H1 (cell line): ENCODE data around the gene SUMF2. TPM values are rescaled to one million over a fixed set of nuclear protein-coding genes. Genes with fewer than 3 reads are reported as not detected.

Source experiments
- CTCF ChIA-PET: fragments of 300-600 bp; sonication (Branson Sonifier 250); formaldehyde crosslinking; loops from one replicate; lab custom pipeline; 2021; ENCODE audit not compliant: partially characterized antibody; lab: Charles Lee
- POLR2A ChIA-PET: fragments of 300-600 bp; sonication (Branson Sonifier 250); formaldehyde crosslinking; loops from one replicate; lab custom pipeline; 2021; ENCODE audit warnings: inconsistent platforms; ENCODE audit not compliant: partially characterized antibody; lab: Charles Lee
- DNase-seq, 2 experiments: peaks; one replicate each; pipeline versions ENCODE4 v3.0.0 to v3.0.0-alpha.2; 2010 to 2022; ENCODE audit warnings: low spot score in 2 of 2, low read depth in 1 of 2, mixed read lengths in 1 of 2
- FAIRE-seq: peaks from 2 replicates; lab custom pipeline; 2011; peaks lifted over from hg19 to GRCh38; lab: Jason Lieb, UNC
- H2AFZ ChIP-seq: 2 replicates; pipeline ENCODE4 v1.8.1; 2012; ENCODE audit warnings: low read length, inconsistent platforms
- H2AK5ac ChIP-seq: 2 replicates; pipeline ENCODE4 v1.6.1; 2013; ENCODE audit warnings: low read depth, low read length
- H2BK120ac ChIP-seq: replicated peaks from 2 replicates; pipeline ENCODE3; 2013; ENCODE audit warnings: low read depth, low read length, inconsistent platforms
- H2BK12ac ChIP-seq: 2 replicates; pipeline ENCODE4 v1.6.1; 2013; ENCODE audit warnings: low read depth, low read length
- H2BK15ac ChIP-seq: 2 replicates; pipeline ENCODE4 v1.6.1; 2013; ENCODE audit warnings: low read length
- H2BK20ac ChIP-seq: 2 replicates; pipeline ENCODE4 v1.6.1; 2013; ENCODE audit warnings: low read length
- H2BK5ac ChIP-seq: 2 replicates; pipeline ENCODE4 v1.6.1; 2013; ENCODE audit warnings: low read depth, low read length
- H3K14ac ChIP-seq: 2 replicates; pipeline ENCODE4 v1.6.1; 2013; ENCODE audit warnings: inconsistent platforms; ENCODE audit not compliant: insufficient read length
- H3K18ac ChIP-seq: 2 replicates; pipeline ENCODE4 v1.6.1; 2013; ENCODE audit warnings: low read length; ENCODE audit errors: extremely low read depth
- H3K23ac ChIP-seq: 2 replicates; pipeline ENCODE4 v1.6.1; 2013; ENCODE audit warnings: inconsistent platforms; ENCODE audit not compliant: insufficient read length
- H3K23me2 ChIP-seq: 2 replicates; pipeline ENCODE4 v1.6.1; 2013; ENCODE audit warnings: low read depth, low read length
- H3K27ac ChIP-seq: 2 replicates; pipeline ENCODE4 v1.6.1; 2011; ENCODE audit warnings: low read depth, low read length, inconsistent platforms
- H3K27me3 ChIP-seq, 4 experiments: replicated peaks in 1 of 4; 1 replicate in 1 of 4; 2 replicates in 3 of 4; pipeline versions ENCODE4 v1.6.1 to v1.8.1; 2011 to 2013; ENCODE audit warnings: low read length in 3 of 4, mild to moderate bottlenecking in 3 of 4, inconsistent platforms in 2 of 4, mixed read lengths in 2 of 4, moderate library complexity in 1 of 4; ENCODE audit not compliant: control insufficient read depth in 3 of 4, insufficient read depth in 3 of 4; ENCODE audit errors: extremely low read depth in 1 of 4
- H3K36me3 ChIP-seq, 4 experiments: 2 replicates each; pipeline versions ENCODE4 v1.6.1 to v1.8.1; 2011 to 2013; ENCODE audit warnings: mild to moderate bottlenecking in 4 of 4, low read length in 3 of 4, moderate library complexity in 2 of 4, control low read depth in 1 of 4, inconsistent platforms in 1 of 4; ENCODE audit not compliant: insufficient read depth in 4 of 4, control insufficient read depth in 2 of 4
- H3K4ac ChIP-seq: replicated peaks from 2 replicates; pipeline ENCODE3; 2013; ENCODE audit warnings: low read length, low read depth, mixed read lengths, inconsistent platforms; ENCODE audit not compliant: insufficient read length
- H3K4me1 ChIP-seq, 4 experiments: replicated peaks in 1 of 4; 1 replicate in 1 of 4; 2 replicates in 3 of 4; pipeline versions ENCODE4 v1.6.1 to v1.8.1; 2011 to 2013; ENCODE audit warnings: low read length in 3 of 4, inconsistent platforms in 2 of 4, mixed read lengths in 1 of 4; ENCODE audit not compliant: insufficient read depth in 4 of 4, control insufficient read depth in 3 of 4
- H3K4me2 ChIP-seq, 2 experiments: 2 replicates each; pipeline versions ENCODE4 v1.6.1 to v1.8.1; 2011 to 2013; ENCODE audit warnings: low read depth in 2 of 2, low read length in 2 of 2, control low read depth in 1 of 2, inconsistent platforms in 1 of 2, mild to moderate bottlenecking in 1 of 2; ENCODE audit not compliant: insufficient read depth in 1 of 2
- H3K4me3 ChIP-seq, 4 experiments: fragments of 200-600, 300-600 bp in 1 of 4; sonication (generic), shearing (Covaris generic), sonication (Bioruptor Twin) in 1 of 4; 2 replicates each; pipeline versions ENCODE4 v1.5.1 to v1.8.1; 2011 to 2016; ENCODE audit warnings: low read length in 4 of 4, low read depth in 3 of 4, control low read depth in 2 of 4, inconsistent platforms in 2 of 4, mild to moderate bottlenecking in 2 of 4, mixed read lengths in 1 of 4, moderate library complexity in 1 of 4; ENCODE audit not compliant: insufficient read depth in 2 of 4; ENCODE audit errors: extremely low read depth in 1 of 4
- H3K56ac ChIP-seq: replicated peaks from 2 replicates; pipeline ENCODE3; 2013; ENCODE audit warnings: low read depth, mild to moderate bottlenecking, mixed read lengths, low read length, inconsistent platforms; ENCODE audit not compliant: insufficient read length
- H3K79me1 ChIP-seq: 2 replicates; pipeline ENCODE4 v1.6.1; 2013; ENCODE audit warnings: low read depth, low read length, control low read depth
- H3K79me2 ChIP-seq, 2 experiments: 2 replicates each; pipeline versions ENCODE4 v1.6.1 to v1.8.1; 2012 to 2013; ENCODE audit warnings: low read length in 2 of 2, mild to moderate bottlenecking in 2 of 2, inconsistent platforms in 1 of 2; ENCODE audit not compliant: insufficient read depth in 2 of 2, control insufficient read depth in 1 of 2
- H3K9ac ChIP-seq, 4 experiments: replicated peaks in 1 of 4; 1 replicate in 1 of 4; 2 replicates in 3 of 4; pipeline versions ENCODE4 v1.6.1 to v1.8.1; 2011 to 2013; ENCODE audit warnings: low read depth in 3 of 4, low read length in 3 of 4, control low read depth in 2 of 4, mild to moderate bottlenecking in 2 of 4, moderate library complexity in 2 of 4, inconsistent platforms in 1 of 4; ENCODE audit errors: extremely low read depth in 1 of 4
- H3K9me3 ChIP-seq, 2 experiments: 2 replicates each; pipeline versions ENCODE4 v1.6.1 to v1.8.1; 2012 to 2013; ENCODE audit warnings: mild to moderate bottlenecking in 2 of 2, moderate library complexity in 2 of 2, control low read depth in 1 of 2, inconsistent platforms in 1 of 2, low read depth in 1 of 2, low read length in 1 of 2, mixed read lengths in 1 of 2; ENCODE audit not compliant: insufficient read depth in 2 of 2
- H4K20me1 ChIP-seq, 2 experiments: replicated peaks in 1 of 2; 2 replicates each; pipeline versions ENCODE3 to v1.8.1; 2011 to 2013; ENCODE audit warnings: inconsistent platforms in 2 of 2, low read length in 2 of 2, mild to moderate bottlenecking in 1 of 2; ENCODE audit not compliant: insufficient read depth in 2 of 2, control insufficient read depth in 1 of 2
- H4K5ac ChIP-seq: 2 replicates; pipeline ENCODE4 v1.6.1; 2013; ENCODE audit warnings: low read length, low read depth, mixed read lengths, inconsistent platforms; ENCODE audit not compliant: insufficient read length
- H4K8ac ChIP-seq: 2 replicates; pipeline ENCODE4 v1.8.0; 2013; ENCODE audit warnings: mild to moderate bottlenecking, moderate library complexity, low read length, inconsistent platforms; ENCODE audit not compliant: insufficient read depth; ENCODE audit errors: extremely low read depth
- H4K91ac ChIP-seq: replicated peaks from 2 replicates; pipeline ENCODE3; 2013; ENCODE audit warnings: low read length, mixed read lengths, inconsistent platforms; ENCODE audit not compliant: insufficient read length
- ASH2L ChIP-seq: fragments of 200-600, 300-600 bp; sonication (generic); IDR thresholded peaks from one replicate; pipeline ENCODE4 v1.7.1; 2017; ENCODE audit warnings: low read length
- ATF3 ChIP-seq: IDR thresholded peaks from 2 replicates; pipeline ENCODE4 v1.6.1; 2011; ENCODE audit warnings: low read depth, mild to moderate bottlenecking, low read length; ENCODE audit not compliant: insufficient read depth
- BRCA1 ChIP-seq: IDR thresholded peaks from 2 replicates; pipeline ENCODE4 v1.6.1; 2012; ENCODE audit warnings: low read depth, low read length, improper control_type of control experiment
- EP300 ChIP-seq, 2 experiments: IDR thresholded peaks; 1 replicate in 1 of 2; 2 replicates in 1 of 2; pipeline ENCODE4 v1.6.1; 2011 to 2012; ENCODE audit warnings: low read depth in 2 of 2, low read length in 2 of 2, mild to moderate bottlenecking in 2 of 2, borderline replicate concordance in 1 of 2, inconsistent platforms in 1 of 2, moderate library complexity in 1 of 2
- EZH2 ChIP-seq: fragments of 200-600 bp; sonication (generic); IDR thresholded peaks from 2 replicates; pipeline ENCODE4 v1.7.1; 2012; ENCODE audit warnings: low read depth, mild to moderate bottlenecking, moderate library complexity, low read length, inconsistent platforms; ENCODE audit not compliant: severe bottlenecking
- FOSL1 ChIP-seq: IDR thresholded peaks from 2 replicates; pipeline ENCODE4 v1.6.1; 2011; ENCODE audit warnings: mild to moderate bottlenecking, low read depth, low read length, moderate library complexity; ENCODE audit not compliant: insufficient read depth
- GTF2F1 ChIP-seq: IDR thresholded peaks from 2 replicates; pipeline ENCODE4 v1.6.1; 2012; ENCODE audit warnings: low read depth, low read length, improper control_type of control experiment, borderline replicate concordance
- HDAC2 ChIP-seq, 2 experiments: fragments of 300-600 bp in 1 of 2; sonication (generic) in 1 of 2; IDR thresholded peaks; 2 replicates each; pipeline ENCODE4 v1.6.1; 2011 to 2012; ENCODE audit warnings: low read depth in 2 of 2, low read length in 2 of 2, mild to moderate bottlenecking in 2 of 2, moderate library complexity in 2 of 2, borderline replicate concordance in 1 of 2, inconsistent platforms in 1 of 2
- JUND ChIP-seq: IDR thresholded peaks from 2 replicates; pipeline ENCODE4 v1.6.1; 2011; ENCODE audit warnings: mild to moderate bottlenecking, improper control_type of control experiment, low read length
- KDM5A ChIP-seq: fragments of 200-600 bp; IDR thresholded peaks from 2 replicates; pipeline ENCODE4 v1.7.1; 2012; ENCODE audit warnings: mild to moderate bottlenecking, low read length, inconsistent platforms, mixed read lengths
- NRF1 ChIP-seq: IDR thresholded peaks from 2 replicates; pipeline ENCODE4 v1.6.1; 2011; ENCODE audit warnings: mild to moderate bottlenecking, low read depth, low read length, improper control_type of control experiment
- SAP30 ChIP-seq: fragments of 300-600 bp; sonication (generic); IDR thresholded peaks from 2 replicates; pipeline ENCODE4 v1.7.1; 2012; ENCODE audit warnings: low read length, moderate library complexity, mild to moderate bottlenecking, inconsistent platforms; ENCODE audit not compliant: insufficient read depth, insufficient replicate concordance
- SIN3A ChIP-seq, 2 experiments: IDR thresholded peaks in 1 of 2; conservative IDR thresholded peaks in 1 of 2; 2 replicates each; pipeline ENCODE4 v1.6.1; 2011 to 2012; ENCODE audit warnings: low read length in 2 of 2, improper control_type of control experiment in 1 of 2, low read depth in 1 of 2, mild to moderate bottlenecking in 1 of 2
- WGBS, 2 experiments: shearing (Covaris generic) in 1 of 2; methylation state at CpG; one replicate each; pipeline versions ENCODE4 v1.1.6 to v1.1.7; 2013 to 2015; ENCODE audit warnings: low lambda C conversion rate in 2 of 2, mixed read lengths in 2 of 2, inconsistent platforms in 1 of 2, low coverage in 1 of 2, missing lambda C conversion rate in 1 of 2; ENCODE audit not compliant: insufficient replicate concordance in 2 of 2, insufficient coverage in 1 of 2, insufficient read length in 1 of 2; ENCODE audit errors: extremely low coverage in 1 of 2, missing lambda C conversion rate in 1 of 2; 5-methylcytosine and 5-hydroxymethylcytosine counted together
- polyA plus RNA-seq, 7 experiments: library from polyadenylated mRNA; depleted of rRNA in 3 of 7; stranded (reverse) in 5 of 7; unstranded in 2 of 7; fragments of >200 nt in 5 of 7; fragments of 200-250 nt in 2 of 7; gene quantifications; 1 replicate in 5 of 7; 2 replicates in 1 of 7; 4 replicates in 1 of 7; pipeline versions ENCODE4 v1.2.1 to v1.2.3, GENCODE V29; 2011 to 2013; ENCODE audit warnings: missing spikeins in 2 of 7, mixed read lengths in 2 of 7
- total RNA-seq: library from RNA; stranded (reverse); fragmentation: NEBNext Ultra II Directional; extraction: Animal tissue kit (Norgen Biotek cat#: 25700); gene quantifications from 2 replicates; pipeline ENCODE4 v1.2.1, GENCODE V29; 2021

The SUMF2 gene
- total and polyA plus RNA-seq, 2 of the 8 experiments (the other 6 are each of a cell fraction or from before 2014, with no cell fraction given) = 39.8 to 59.2 TPM

- H2AFZ ChIP-seq = no peak overlapping the region
- TF ChIP-seq FOSL1 = no peak
- no peak for TF ChIP-seq HDAC2 (IDR thresholded peaks at IDR 0.05; ENCODE audit: borderline replicate concordance in 1 of 2, low read depth in 2 of 2, low read length in 2 of 2)
- TF ChIP-seq NRF1 = no peak
- TF ChIP-seq ATF3 = no peak
- TF ChIP-seq KDM5A = no peak
- TF ChIP-seq SAP30 = no peak
- TF ChIP-seq GTF2F1 = no peak
- TF ChIP-seq EZH2 = no peak
- no peak for TF ChIP-seq BRCA1
- TF ChIP-seq SIN3A (conservative IDR thresholded peaks at IDR 0.05 in 1 of 2, IDR thresholded peaks at IDR 0.05 in 1 of 2; ENCODE audit: low read depth in 1 of 2, low read length in 2 of 2) = no peak
- TF ChIP-seq EP300 (IDR thresholded peaks at IDR 0.05; ENCODE audit: borderline replicate concordance in 1 of 2, low read depth in 2 of 2, low read length in 2 of 2) = no peak
- no peak for TF ChIP-seq ASH2L
- TF ChIP-seq JUND = no peak
- H3K27me3 ChIP-seq = no peaks in the 10 kb centered on the region
- no peak overlapping the region for H2BK12ac ChIP-seq
- H3K14ac ChIP-seq = no peak overlapping the region
- H4K5ac ChIP-seq = no peak overlapping the region
- H3K4me2 ChIP-seq = no peak overlapping the region
- H3K18ac ChIP-seq = no peak overlapping the region
- H4K8ac ChIP-seq = no peak overlapping the region
- no peak overlapping the region for H2BK120ac ChIP-seq
- no peak for DNase-seq
- peaks cover 4 to 8% (median 6%) of the 10 kb centered on the region in 4 experiments; a peak in 7 of 8 replicates for H3K36me3 ChIP-seq
- H2BK20ac ChIP-seq = no peak overlapping the region
- H3K23ac ChIP-seq = no peak overlapping the region
- no peaks in the 10 kb centered on the region for H3K4me1 ChIP-seq
- peaks cover 5% of the 10 kb centered on the region; the same call in 1 of the 2 replicates for H3K23me2 ChIP-seq
- POLR2A ChIA-PET = no interaction called here
- FAIRE-seq = no peak
- H2BK15ac ChIP-seq = no peak overlapping the region
- 95% methylated on average over 1 of the region's 1 CpG; no CpG with 5 or more reads in 1 of the 2 experiments for WGBS, 2 experiments
- H3K4me3 ChIP-seq = no peak overlapping the region
- H3K56ac ChIP-seq = no peak overlapping the region
- H3K27ac ChIP-seq = no peak overlapping the region
- H3K4ac ChIP-seq = no peak overlapping the region
- CTCF ChIA-PET = no interaction called here
- H3K9me3 ChIP-seq = peaks cover 16 to 48% of the 10 kb centered on the region in 2 experiments; a peak in 3 of 4 replicates
- H3K79me2 ChIP-seq = peaks cover 0 to 10% of the 10 kb centered on the region in 2 experiments; a peak in 2 of 4 replicates
- H4K20me1 ChIP-seq = peaks cover 0 to 2% of the 10 kb centered on the region in 2 experiments
- H3K9ac ChIP-seq = no peak overlapping the region
- no peak overlapping the region for H2BK5ac ChIP-seq
- no peaks in the 10 kb centered on the region for H3K79me1 ChIP-seq
- H4K91ac ChIP-seq = no peak overlapping the region
- no peak overlapping the region for H2AK5ac ChIP-seq
These were observed 43.8 kb downstream of the SUMF2 start for GRCh38 chr7:56107954-56108258.
